GM23248 (cell line): ENCODE results near the gene PTPRF. TPM values are rescaled to one million over a fixed set of nuclear protein-coding genes. Genes with fewer than 3 reads are reported as not detected.

Experiments used
- DNase-seq: peaks from one replicate; pipeline ENCODE4 v3.0.0-alpha.2; 2015
- H2AFZ ChIP-seq: fragments of 200-600 bp; sonication (generic); 2 replicates; pipeline ENCODE4 v1.6.1; 2016; ENCODE audit warnings: antibody characterized with exemption
- H3F3A ChIP-seq: fragments of 200-600 bp; sonication (generic); 2 replicates; pipeline ENCODE4 v1.6.1; 2016; ENCODE audit warnings: mild to moderate bottlenecking, antibody characterized with exemption, mixed run types; ENCODE audit not compliant: insufficient read depth
- H3K27ac ChIP-seq: fragments of 200-600 bp; sonication (generic); 2 replicates; pipeline ENCODE4 v1.5.1; 2016; ENCODE audit warnings: mild to moderate bottlenecking
- H3K27me3 ChIP-seq: fragments of 200-600 bp; sonication (generic); replicated peaks from 2 replicates; pipeline ENCODE4 v1.6.1; 2016; ENCODE audit warnings: mild to moderate bottlenecking; ENCODE audit not compliant: insufficient read depth
- H3K36me3 ChIP-seq: fragments of 200-600 bp; sonication (generic); 2 replicates; pipeline ENCODE4 v1.6.1; 2016; ENCODE audit warnings: low read depth, mild to moderate bottlenecking
- H3K4me1 ChIP-seq: fragments of 200-600 bp; sonication (generic); 2 replicates; pipeline ENCODE4 v1.6.1; 2016; ENCODE audit warnings: mild to moderate bottlenecking; ENCODE audit not compliant: insufficient read depth
- H3K4me2 ChIP-seq: fragments of 200-600 bp; sonication (generic); one replicate; pipeline ENCODE4 v1.6.1; 2016; ENCODE audit warnings: mild to moderate bottlenecking; ENCODE audit not compliant: unreplicated experiment
- H3K4me3 ChIP-seq: fragments of 200-600 bp; sonication (generic); 2 replicates; pipeline ENCODE4 v1.5.1; 2016; ENCODE audit warnings: mild to moderate bottlenecking
- H3K79me2 ChIP-seq: fragments of 200-600 bp; sonication (generic); 2 replicates; pipeline ENCODE4 v1.6.1; 2016; ENCODE audit warnings: mild to moderate bottlenecking; ENCODE audit not compliant: insufficient read depth
- H3K9ac ChIP-seq: fragments of 200-600 bp; sonication (generic); 2 replicates; pipeline ENCODE4 v1.6.1; 2016; ENCODE audit warnings: mild to moderate bottlenecking
- H3K9me2 ChIP-seq: fragments of 200-600 bp; sonication (generic); 2 replicates; pipeline ENCODE4 v1.6.1; 2016; ENCODE audit warnings: mixed run types, mild to moderate bottlenecking, moderate library complexity; ENCODE audit not compliant: insufficient read depth
- H3K9me3 ChIP-seq: fragments of 200-600 bp; sonication (generic); one replicate; pipeline ENCODE4 v1.6.1; 2017; ENCODE audit warnings: low read depth
- H4K20me1 ChIP-seq: fragments of 200-600 bp; sonication (generic); 2 replicates; pipeline ENCODE4 v1.6.0; 2016; ENCODE audit not compliant: insufficient read depth
- EZH2 ChIP-seq: fragments of 200-600 bp; sonication (generic); IDR thresholded peaks from 2 replicates; pipeline ENCODE4 v1.6.1; 2018; ENCODE audit warnings: antibody characterized with exemption, mild to moderate bottlenecking; ENCODE audit not compliant: insufficient read depth, poor library complexity, severe bottlenecking
- EZH2phosphoT487 ChIP-seq: fragments of 200-600 bp; sonication (generic); IDR thresholded peaks from 2 replicates; pipeline ENCODE4 v1.6.1; 2018; ENCODE audit warnings: antibody characterized with exemption, moderate library complexity, mild to moderate bottlenecking, low read depth; ENCODE audit not compliant: insufficient read depth
- WGBS, 2 experiments: methylation state at CpG; one replicate each; pipeline ENCODE4 v1.1.6; 2015 to 2017; ENCODE audit warnings: low lambda C conversion rate in 2 of 2, low coverage in 1 of 2; ENCODE audit errors: missing lambda C conversion rate in 2 of 2; 5-methylcytosine and 5-hydroxymethylcytosine counted together
- in situ Hi-C: fragments of 300-500 bp; cut with MboI; formaldehyde crosslinking; loops from 2 replicates; pipeline ENCODE4 v1.15.0; 2020
- polyA plus RNA-seq: library from polyadenylated mRNA; unstranded; fragments of >200 nt; fragmentation: Nextera tagmentation; extraction: Ambion mirVana; gene quantifications from 2 replicates; pipeline ENCODE4 v1.2.1, GENCODE V29; 2016
- total RNA-seq: library from RNA; depleted of rRNA; stranded (reverse); fragments of >200 nt; shearing (Covaris generic); gene quantifications from 2 replicates; pipeline ENCODE4 v1.2.3, GENCODE V29; 2014

The PTPRF gene
- total and polyA plus RNA-seq, 2 experiments from 2014 or later: 14.0 to 15.0 TPM

GRCh38 chr1:43569175-43569574 is 38.5 kb downstream of the PTPRF start:
- H3K4me3 ChIP-seq: no peak overlapping the region
- H3K79me2 ChIP-seq: no peaks in the 10 kb centered on the region
- H3K9me2 ChIP-seq: no peaks in the 10 kb centered on the region
- no peaks in the 10 kb centered on the region for H3K27me3 ChIP-seq
- no peaks in the 10 kb centered on the region for H3F3A ChIP-seq
- no peaks in the 10 kb centered on the region for H3K36me3 ChIP-seq
- no peak overlapping the region for H3K27ac ChIP-seq
- TF ChIP-seq EZH2: no peak
- no peak for TF ChIP-seq EZH2phosphoT487
- H3K4me2 ChIP-seq: no peak overlapping the region
- H4K20me1 ChIP-seq: no peaks in the 10 kb centered on the region
- no peak for DNase-seq
- no peak overlapping the region for H3K9ac ChIP-seq
- H3K4me1 ChIP-seq: no peaks in the 10 kb centered on the region
- H3K9me3 ChIP-seq: no peaks in the 10 kb centered on the region
- in situ Hi-C loops: no loop called here
- H2AFZ ChIP-seq: no peak overlapping the region
- 72 to 74% methylated on average over 5 to 6 of the region's 6 CpGs for WGBS, 2 experiments

GRCh38 chr1:43570277-43570676 is 39.6 kb downstream of the PTPRF start:
- 83% methylated on average over 9 of the region's 9 CpGs for WGBS, 2 experiments
- no peak overlapping the region for H2AFZ ChIP-seq
- H3K27ac ChIP-seq: no peak overlapping the region
- no peaks in the 10 kb centered on the region for H4K20me1 ChIP-seq
- H3K4me3 ChIP-seq: no peak overlapping the region
- no peaks in the 10 kb centered on the region for H3K27me3 ChIP-seq
- no peaks in the 10 kb centered on the region for H3K9me2 ChIP-seq
- H3K9ac ChIP-seq: no peak overlapping the region
- in situ Hi-C loops: no loop called here
- no peaks in the 10 kb centered on the region for H3K79me2 ChIP-seq
- H3K4me1 ChIP-seq: no peaks in the 10 kb centered on the region
- DNase-seq: no peak
- no peaks in the 10 kb centered on the region for H3K36me3 ChIP-seq
- H3F3A ChIP-seq: no peaks in the 10 kb centered on the region
- no peak for TF ChIP-seq EZH2phosphoT487
- no peak overlapping the region for H3K4me2 ChIP-seq
- no peaks in the 10 kb centered on the region for H3K9me3 ChIP-seq

DNA sequence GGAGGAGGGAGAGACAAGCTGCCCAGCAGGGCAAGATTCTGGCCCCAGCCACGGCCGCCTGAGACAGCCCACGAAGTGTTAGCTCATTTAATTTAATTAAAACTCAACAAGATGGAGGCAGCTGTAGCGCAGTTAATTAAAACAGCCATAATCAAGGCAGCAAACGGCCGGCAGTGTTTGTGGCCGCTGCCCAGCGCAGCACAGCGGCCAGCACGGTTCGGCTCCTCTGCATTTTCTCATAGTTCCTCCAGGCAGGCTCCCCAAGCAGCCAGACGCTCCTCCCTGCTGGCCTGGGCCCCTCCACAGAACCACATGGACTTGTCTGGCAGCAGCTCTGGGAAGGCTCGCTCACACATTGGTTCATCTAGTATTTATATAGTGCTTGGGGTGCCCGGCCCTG is 40.0 kb downstream of the PTPRF start:
- in situ Hi-C loops: no loop called here

DNA sequence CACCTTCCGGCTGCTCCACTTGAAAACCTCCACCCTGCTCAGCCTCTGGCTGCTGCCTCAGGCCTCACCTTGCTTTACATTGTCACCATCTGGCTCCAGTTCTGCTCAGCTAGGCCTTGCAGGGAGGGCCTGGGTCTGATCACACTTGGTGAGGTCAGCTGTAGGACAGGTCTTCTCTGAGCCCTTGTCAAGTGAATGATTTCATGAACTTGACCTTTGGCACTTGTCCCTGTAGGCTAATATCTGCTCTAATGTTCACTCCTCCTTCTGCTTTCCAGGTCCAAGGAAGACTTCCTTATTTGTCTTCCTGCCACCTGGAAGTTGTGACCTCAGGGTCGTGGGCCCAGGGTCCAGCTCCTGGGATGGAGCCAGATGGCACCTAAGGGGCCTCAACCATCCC is 41.4 kb downstream of the PTPRF start:
- Histone ChIP-seq H3K9ac (no peak overlapping the region), H3K27ac (no peak overlapping the region), H3K9me2 (no peaks in the 10 kb centered on the region), H3K79me2 (no peaks in the 10 kb centered on the region), H2AFZ (no peak overlapping the region), H3F3A (no peaks in the 10 kb centered on the region), H3K4me1 (no peaks in the 10 kb centered on the region), H4K20me1 (no peaks in the 10 kb centered on the region), H3K27me3 (no peaks in the 10 kb centered on the region), H3K9me3 (no peaks in the 10 kb centered on the region), H3K36me3 (no peaks in the 10 kb centered on the region), H3K4me2 (no peak overlapping the region), H3K4me3 (no peak overlapping the region)
- no peak for TF ChIP-seq EZH2phosphoT487
- TF ChIP-seq EZH2: no peak
- in situ Hi-C loops: no loop called here
- no peak for DNase-seq
- WGBS, 2 experiments: 64 to 71% methylated on average over 2 of the region's 2 CpGs

More for the DNA sequence above, 40.0 kb downstream of the PTPRF start:
- DNase-seq: no peak
- H4K20me1 ChIP-seq: no peaks in the 10 kb centered on the region
- TF ChIP-seq EZH2phosphoT487: no peak
- no peak for TF ChIP-seq EZH2
- H3K27me3 ChIP-seq: no peaks in the 10 kb centered on the region
- H3K4me1 ChIP-seq: no peaks in the 10 kb centered on the region
- no peaks in the 10 kb centered on the region for H3F3A ChIP-seq
- no peak overlapping the region for H2AFZ ChIP-seq
- no peaks in the 10 kb centered on the region for H3K36me3 ChIP-seq
- H3K9me2 ChIP-seq: no peaks in the 10 kb centered on the region
- H3K4me3 ChIP-seq: no peak overlapping the region
- no peak overlapping the region for H3K4me2 ChIP-seq
- H3K9ac ChIP-seq: no peak overlapping the region
- H3K27ac ChIP-seq: no peak overlapping the region
- H3K79me2 ChIP-seq: no peaks in the 10 kb centered on the region
- no peaks in the 10 kb centered on the region for H3K9me3 ChIP-seq
- 68 to 69% methylated on average over 14 of the region's 14 CpGs for WGBS, 2 experiments

DNA sequence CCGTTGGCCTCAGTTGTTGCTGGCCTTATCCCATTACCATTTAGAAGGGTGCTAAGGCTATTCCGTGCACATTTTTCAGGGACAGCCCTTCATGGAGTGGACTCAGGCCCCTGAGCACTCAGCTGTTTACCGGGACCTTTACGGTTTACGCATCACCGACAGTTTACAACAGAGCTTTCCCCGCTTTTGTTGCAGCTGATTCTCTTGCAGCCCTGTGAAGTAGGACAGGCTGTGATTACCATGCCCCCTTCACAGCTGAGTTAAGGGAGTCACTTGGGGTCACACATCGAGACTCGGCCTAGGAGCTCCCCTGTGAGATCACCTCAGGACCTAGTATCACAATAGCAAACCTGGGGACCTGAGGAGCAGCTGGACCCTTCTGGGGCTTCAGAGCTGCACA is 41.9 kb downstream of the PTPRF start:
- H3K4me2 ChIP-seq: no peak overlapping the region
- no peak overlapping the region for H2AFZ ChIP-seq
- no peak overlapping the region for H3K4me3 ChIP-seq
- H3K9ac ChIP-seq: no peak overlapping the region
- H3K79me2 ChIP-seq: no peaks in the 10 kb centered on the region
- H4K20me1 ChIP-seq: no peaks in the 10 kb centered on the region
- H3F3A ChIP-seq: no peaks in the 10 kb centered on the region
- no peaks in the 10 kb centered on the region for H3K36me3 ChIP-seq
- WGBS, 2 experiments: 78 to 81% methylated on average over 9 of the region's 9 CpGs
- in situ Hi-C loops: no loop called here
- DNase-seq: no peak
- H3K9me3 ChIP-seq: no peaks in the 10 kb centered on the region
- TF ChIP-seq EZH2phosphoT487: no peak
- no peak for TF ChIP-seq EZH2
- H3K27ac ChIP-seq: no peak overlapping the region
- no peaks in the 10 kb centered on the region for H3K9me2 ChIP-seq
- no peaks in the 10 kb centered on the region for H3K4me1 ChIP-seq
- no peaks in the 10 kb centered on the region for H3K27me3 ChIP-seq
